Activated CD8-positive, alpha-beta T cell treated with anti-CD3 and anti-CD28 coated beads, Interleukin-2, amount 10 ng/mL, durations not matched to agents 7 days and 5 days (primary cell): ENCODE data around the gene MAGEH1. TPM values are rescaled to one million over a fixed set of nuclear protein-coding genes. Genes with fewer than 3 reads are reported as not detected.
"Not testable (repeated sequence)": the region's sequence is repeated elsewhere in the genome, so short reads cannot be mapped to it uniquely, and the experiment has no call there.

Source experiments
- ATAC-seq: fragments of 150-1000 bp; cut with Tn5 transposase; one replicate; pipeline ENCODE4 v1.10.0; 2021; ENCODE audit warnings: moderate library complexity
- CTCF ChIA-PET: fragments of 350-600 bp; sonication (Branson Sonifier 250); formaldehyde crosslinking; loops from one replicate; lab custom pipeline; 2021; ENCODE audit warnings: antibody characterized with exemption; lab: Charles Lee
- POLR2A ChIA-PET: fragments of 350-600 bp; sonication (Branson Sonifier 250); formaldehyde crosslinking; loops from one replicate; lab custom pipeline; 2021; ENCODE audit warnings: antibody characterized with exemption; lab: Charles Lee
- DNase-seq: peaks from one replicate; pipeline ENCODE4 v3.0.0-alpha.2; 2020
- H3K27ac Mint-ChIP-seq: one replicate; pipeline ENCODE4 v1.8.0; 2021; ENCODE audit warnings: mild to moderate bottlenecking, mixed read lengths
- H3K27me3 Mint-ChIP-seq: one replicate; pipeline ENCODE4 v1.8.0; 2021; ENCODE audit warnings: low read depth, mixed read lengths
- H3K36me3 Mint-ChIP-seq: one replicate; pipeline ENCODE4 v1.8.0; 2021; ENCODE audit warnings: low read depth, mixed read lengths
- H3K4me1 Mint-ChIP-seq: one replicate; pipeline ENCODE4 v1.8.0; 2021; ENCODE audit warnings: low read depth, mixed read lengths
- H3K4me3 Mint-ChIP-seq: one replicate; pipeline ENCODE4 v1.8.0; 2021; ENCODE audit warnings: mild to moderate bottlenecking, mixed read lengths
- H3K9me3 Mint-ChIP-seq: one replicate; pipeline ENCODE4 v1.8.0; 2022; ENCODE audit warnings: mixed read lengths; ENCODE audit not compliant: insufficient read depth
- total RNA-seq, 2 experiments: library from RNA; stranded (reverse); gene quantifications; one replicate each; pipeline ENCODE4 v1.2.3, GENCODE V29; 2021

The MAGEH1 gene
- total RNA-seq, 2 experiments from 2014 or later = 13.1 to 14.3 TPM

DNA sequence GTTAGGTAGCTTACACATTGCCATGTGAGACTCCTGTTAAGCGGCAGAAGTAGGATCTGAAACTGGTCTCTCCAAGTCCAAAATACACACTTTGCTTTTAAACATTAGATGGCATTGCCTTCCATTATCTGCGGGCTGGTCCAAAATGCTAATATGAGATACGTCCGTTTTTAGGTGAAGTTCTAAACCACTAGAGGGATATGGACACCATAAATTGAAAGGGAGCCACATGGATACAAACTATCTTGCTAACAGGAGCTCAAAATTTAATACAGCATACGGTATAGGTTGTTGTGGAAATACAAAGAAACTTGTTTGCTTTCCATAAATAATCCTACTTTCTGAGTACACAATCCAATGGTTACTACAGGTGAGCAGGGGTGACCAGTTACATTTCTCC, 13.9 kb downstream of the MAGEH1 start:
- CTCF ChIA-PET, ATAC-seq, H3K36me3 Mint-ChIP-seq, H3K9me3 Mint-ChIP-seq, DNase-seq, H3K27me3 Mint-ChIP-seq, POLR2A ChIA-PET, H3K4me1 Mint-ChIP-seq, H3K27ac Mint-ChIP-seq, H3K4me3 Mint-ChIP-seq: not testable (repeated sequence)

DNA sequence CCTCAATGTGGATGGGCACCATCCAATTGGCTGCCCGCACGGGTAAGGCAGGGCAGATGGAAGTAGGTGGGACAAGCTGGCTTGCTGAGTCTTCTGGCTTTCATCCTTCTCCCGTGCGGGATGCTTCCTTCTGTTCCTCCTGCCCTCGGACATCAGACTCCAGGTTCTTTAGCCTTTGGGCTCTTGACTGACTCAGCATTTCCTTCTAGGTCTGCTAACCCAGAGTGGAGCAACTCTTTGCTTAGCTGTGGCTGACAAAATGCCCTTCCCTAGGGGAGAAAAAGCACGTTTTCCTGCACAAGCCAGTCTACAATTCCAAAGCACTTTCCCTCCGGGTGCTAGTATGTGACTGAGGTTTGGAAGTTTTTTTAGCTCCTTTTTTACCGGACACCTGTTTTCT, 28.0 kb downstream of the MAGEH1 start:
- ATAC-seq, DNase-seq: not testable (repeated sequence)

DNA sequence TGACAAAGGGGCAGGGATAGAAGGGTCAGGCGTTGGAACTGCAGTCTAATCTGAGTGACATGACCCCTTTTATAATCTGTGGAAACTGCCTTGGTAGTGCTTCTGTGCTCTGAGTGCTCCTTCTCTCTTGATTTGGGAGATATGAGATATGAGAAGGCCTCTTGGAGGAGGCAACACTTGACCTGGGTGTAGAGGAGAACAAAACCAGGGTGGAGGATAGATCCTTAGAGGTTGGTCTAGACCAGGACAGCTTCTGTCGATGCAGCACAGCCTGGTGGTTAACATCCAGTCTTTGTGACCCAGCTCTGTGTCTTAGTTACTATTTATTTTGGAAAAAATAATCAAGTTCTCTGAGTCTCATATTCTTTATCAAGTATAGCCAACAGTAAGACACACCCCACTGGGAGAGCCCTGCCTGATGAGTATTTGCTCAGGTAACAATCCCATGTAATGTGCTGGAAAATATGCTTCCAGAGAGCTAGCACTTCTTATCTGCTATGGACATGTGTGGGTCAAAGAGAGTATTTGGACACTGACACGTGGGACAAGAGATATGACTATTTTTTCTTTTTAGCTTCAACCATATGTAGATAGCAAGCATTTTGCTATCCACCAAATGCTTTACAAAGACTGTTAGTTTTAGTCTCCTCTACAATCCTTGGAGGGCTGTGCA, 28.6 kb downstream of the MAGEH1 start:
- H3K36me3 Mint-ChIP-seq = no peaks in the 10 kb centered on the region
- ChIA-PET CTCF (no interaction called here), POLR2A (no interaction called here)
- no peak overlapping the region for H3K4me3 Mint-ChIP-seq
- no peaks in the 10 kb centered on the region for H3K4me1 Mint-ChIP-seq
- no peak overlapping the region for H3K27ac Mint-ChIP-seq
- no peaks in the 10 kb centered on the region for H3K27me3 Mint-ChIP-seq
- DNase-seq (no peak), ATAC-seq (no peak)
- H3K9me3 Mint-ChIP-seq = no peaks in the 10 kb centered on the region

More for the DNA sequence above, 28.0 kb downstream of the MAGEH1 start:
- H3K9me3 Mint-ChIP-seq, H3K27me3 Mint-ChIP-seq, POLR2A ChIA-PET, H3K4me1 Mint-ChIP-seq, H3K36me3 Mint-ChIP-seq, CTCF ChIA-PET, H3K4me3 Mint-ChIP-seq, H3K27ac Mint-ChIP-seq: not testable (repeated sequence)

DNA sequence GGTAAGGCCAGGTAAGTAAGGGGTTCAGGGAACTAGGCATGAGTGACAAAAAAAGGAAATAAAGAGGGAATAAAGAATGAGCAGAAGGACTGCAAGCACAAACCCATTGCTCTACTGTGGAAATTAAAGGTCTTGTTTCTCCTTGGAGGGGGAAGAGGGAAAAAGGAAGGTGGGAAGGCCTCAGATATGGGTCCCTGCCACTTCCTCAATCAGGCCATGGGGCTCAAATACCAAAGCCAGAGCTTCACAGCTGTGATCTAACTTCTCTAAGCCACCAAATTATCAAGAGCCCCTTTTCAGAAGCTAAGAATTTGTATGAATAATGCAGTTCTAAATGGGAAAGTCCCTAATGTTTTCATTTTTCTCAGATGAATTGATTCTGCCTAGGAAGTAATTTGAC, 33.0 kb downstream of the MAGEH1 start:
- DNase-seq (no peak), ATAC-seq (no peak)
- POLR2A ChIA-PET = no interaction called here
- Mint-ChIP-seq H3K4me1 (peaks cover 15% of the 10 kb centered on the region), H3K4me3 (no peak overlapping the region), H3K36me3 (peaks cover 2% of the 10 kb centered on the region), H3K9me3 (no peaks in the 10 kb centered on the region), H3K27ac (no peak overlapping the region), H3K27me3 (no peaks in the 10 kb centered on the region)
- CTCF ChIA-PET = no interaction called here

DNA sequence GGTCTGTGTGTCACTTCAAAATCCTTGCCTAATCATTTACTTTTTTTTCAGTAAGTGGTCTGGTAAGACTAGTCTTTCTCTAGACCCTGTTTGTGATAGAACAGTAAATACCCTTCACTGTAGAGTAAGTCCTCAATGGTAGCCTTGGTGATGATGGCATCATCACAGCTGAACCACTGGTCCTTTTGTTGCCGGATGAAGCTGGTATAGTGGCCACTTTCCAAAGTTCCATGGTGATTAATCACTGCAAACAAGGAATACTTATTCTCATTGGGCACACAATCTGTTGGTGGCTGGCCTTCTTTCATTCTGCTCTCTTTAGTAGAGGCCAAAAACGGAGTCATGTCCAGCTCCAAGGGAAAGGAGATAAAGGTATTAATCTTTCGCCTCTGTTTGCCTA, 34.8 kb downstream of the MAGEH1 start:
- no peak overlapping the region for H3K27ac Mint-ChIP-seq
- no peaks in the 10 kb centered on the region for H3K9me3 Mint-ChIP-seq
- ChIA-PET CTCF (no interaction called here), POLR2A (no interaction called here)
- ATAC-seq = no peak
- no peak for DNase-seq
- no peak overlapping the region for H3K4me3 Mint-ChIP-seq
- H3K36me3 Mint-ChIP-seq = peaks cover 2% of the 10 kb centered on the region
- no peaks in the 10 kb centered on the region for H3K27me3 Mint-ChIP-seq
- H3K4me1 Mint-ChIP-seq = peaks cover 19% of the 10 kb centered on the region

DNA sequence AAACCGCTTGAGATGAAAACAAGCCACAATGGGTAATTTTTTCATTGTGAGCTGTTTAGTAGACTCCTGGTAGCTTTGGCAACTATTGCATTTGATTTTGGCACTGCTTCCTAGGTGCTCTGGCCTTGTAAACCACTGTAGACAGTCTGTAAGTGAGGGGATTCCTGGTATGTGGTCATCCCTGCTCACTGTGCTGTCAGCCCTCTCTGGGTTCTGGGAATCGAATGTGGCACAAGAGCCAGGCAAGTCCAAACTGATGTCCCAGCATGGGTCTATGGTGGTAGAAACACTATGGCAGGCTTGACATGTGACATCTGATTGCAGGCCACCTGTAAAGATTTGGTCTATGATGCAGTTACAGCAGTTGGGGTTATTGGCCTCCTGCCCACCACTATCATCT, 35.2 kb downstream of the MAGEH1 start:
- Mint-ChIP-seq H3K27ac (no peak overlapping the region), H3K4me3 (no peak overlapping the region), H3K9me3 (no peaks in the 10 kb centered on the region), H3K27me3 (no peaks in the 10 kb centered on the region), H3K4me1 (peaks cover 19% of the 10 kb centered on the region), H3K36me3 (peaks cover 2% of the 10 kb centered on the region)
- ATAC-seq (no peak), DNase-seq (no peak)
- CTCF ChIA-PET = no interaction called here
- POLR2A ChIA-PET = no interaction called here

DNA sequence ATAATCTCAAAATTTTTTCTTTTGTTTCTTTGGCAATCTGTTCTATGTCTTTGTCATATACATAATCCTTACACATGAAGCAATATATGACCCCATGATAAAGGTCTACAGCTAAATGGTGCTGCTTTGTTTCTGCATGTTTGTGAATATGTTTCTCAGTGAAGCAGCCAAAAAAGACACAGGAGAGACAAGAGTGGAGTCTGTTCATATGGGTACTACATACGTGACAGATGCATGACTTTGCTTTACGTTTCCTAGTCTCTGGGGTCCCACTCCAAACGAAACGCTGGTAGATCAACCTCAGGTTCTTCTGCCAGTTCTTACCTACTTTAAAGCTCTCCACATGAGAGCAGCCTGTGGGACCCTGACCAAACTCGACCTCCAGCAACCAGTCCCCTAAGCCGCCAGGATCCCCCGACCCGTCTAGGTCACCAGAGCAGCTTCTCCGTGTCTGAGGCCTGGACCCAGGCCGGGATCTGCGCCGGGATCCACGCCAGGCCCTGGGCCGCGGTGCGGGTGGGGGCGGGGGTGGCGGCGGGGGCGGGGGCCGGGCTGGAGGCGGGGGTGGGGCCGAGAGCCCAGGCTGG, 36.2 kb downstream of the MAGEH1 start:
- no peaks in the 10 kb centered on the region for H3K9me3 Mint-ChIP-seq
- no peaks in the 10 kb centered on the region for H3K27me3 Mint-ChIP-seq
- H3K27ac Mint-ChIP-seq = peak overlapping the region; percentile 96
- peaks cover 2% of the 10 kb centered on the region for H3K36me3 Mint-ChIP-seq
- DNase-seq = no peak
- CTCF ChIA-PET = interaction anchor here (1.2 to 1.6 kb wide), 4 partner anchors 230 to 420 kb away, joined by 3 to 6 read pairs (median 4); partner anchors contain the start of gene RRAGB
- H3K4me1 Mint-ChIP-seq = peaks cover 19% of the 10 kb centered on the region
- POLR2A ChIA-PET = interaction anchor here (1.5 kb wide), 1 partner anchor 488 kb away, joined by 6 read pairs; the partner anchor contains the start of gene APEX2
- ATAC-seq = no peak
- peak overlapping the region; percentile 87 for H3K4me3 Mint-ChIP-seq

DNA sequence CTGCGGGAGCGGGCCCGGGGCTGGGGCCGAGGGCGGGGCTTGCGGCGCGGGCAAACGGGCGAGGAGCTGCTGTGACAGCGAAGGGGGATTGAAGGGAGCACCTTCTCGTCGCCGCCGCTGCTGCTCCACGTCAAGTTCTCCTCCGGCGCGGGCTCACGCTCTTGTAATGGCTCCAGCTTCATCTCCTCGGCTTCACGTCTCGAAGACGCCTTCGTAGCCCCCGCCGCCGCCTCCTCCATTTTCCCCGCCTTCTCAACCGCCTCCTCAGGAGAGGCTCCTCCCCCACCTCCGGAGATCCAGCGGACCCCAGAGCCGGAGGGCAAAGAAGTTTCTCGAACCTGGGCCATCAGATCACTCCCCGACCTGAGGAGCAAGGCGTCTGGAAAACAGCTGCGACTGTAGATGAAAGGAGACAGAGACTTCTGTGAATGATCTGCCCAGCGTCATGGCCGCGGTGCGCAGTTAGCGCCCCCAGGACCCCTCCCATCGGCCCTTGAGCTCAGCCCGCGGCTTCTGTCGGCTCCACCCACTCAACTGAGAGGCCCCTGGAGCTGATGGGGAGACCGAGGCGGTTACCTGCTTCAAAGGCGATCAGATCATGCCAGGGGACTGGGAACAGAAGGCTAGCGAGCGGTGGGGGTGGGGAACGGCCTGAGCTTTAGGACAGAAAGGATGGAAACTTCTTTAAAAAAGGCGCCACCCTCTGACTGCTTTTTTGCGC, 36.8 kb downstream of the MAGEH1 start:
- H3K36me3 Mint-ChIP-seq = peaks cover 2% of the 10 kb centered on the region

DNA sequence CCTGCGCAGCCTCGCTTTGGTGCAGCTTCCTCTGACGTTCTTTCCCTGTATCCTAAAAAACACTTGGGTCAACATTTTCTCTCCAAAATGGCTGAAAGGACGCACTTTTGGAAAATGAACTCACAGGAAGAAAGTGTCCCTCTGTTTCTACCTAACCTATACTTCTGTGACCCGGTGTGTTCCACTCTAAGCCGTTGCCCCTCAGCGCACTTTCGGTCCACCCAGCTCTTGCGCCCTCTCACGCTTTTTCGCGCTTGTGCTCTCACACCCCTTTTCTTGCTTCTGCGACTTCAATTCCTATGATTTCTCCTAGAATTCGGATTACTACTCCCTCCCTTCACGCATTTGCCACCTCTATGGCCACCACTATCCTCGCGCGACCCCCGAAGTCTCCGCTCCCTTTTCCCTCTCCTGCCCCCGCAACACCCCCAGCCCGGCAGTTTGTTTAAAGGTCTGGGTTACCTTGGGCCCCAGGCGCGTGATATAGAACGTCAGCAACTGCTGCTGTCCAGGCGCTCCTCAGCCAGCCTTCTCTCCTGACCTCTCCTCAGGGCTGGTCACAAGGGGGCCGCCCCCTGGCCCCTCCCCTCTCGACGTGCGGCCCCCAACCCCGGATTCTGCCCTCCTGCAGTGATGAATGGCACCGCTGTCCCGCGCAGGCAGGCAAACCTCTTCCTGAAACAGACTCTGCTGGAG, 37.5 kb downstream of the MAGEH1 start, which contains the start of gene USP51:
TSS of gene USP51 (minus strand) at position 535 of the 696 bp plus-strand sequence. CDS start 909 bp downstream, outside the sequence.
- DNase-seq (peak; percentile 49), ATAC-seq (peak; percentile 62)
- Mint-ChIP-seq H3K27ac (peak within 1 kb of the TSS; percentile 96), H3K27me3 (no peaks in the 10 kb centered on the region), H3K4me1 (peaks cover 19% of the 10 kb centered on the region), H3K4me3 (peak within 1 kb of the TSS; percentile 87), H3K9me3 (no peaks in the 10 kb centered on the region), H3K36me3 (peaks cover 2% of the 10 kb centered on the region)
- ChIA-PET CTCF (interaction anchor here (1.1 to 1.6 kb wide), 4 partner anchors 37 to 354 kb away, joined by 4 to 9 read pairs (median 6); partner anchors contain the start of genes MAGEH1 and RRAGB), POLR2A (interaction anchor here (0.7 to 1.5 kb wide), 6 partner anchors 38 to 850 kb away, joined by 3 to 11 read pairs (median 6); partner anchors contain the start of genes APEX2, MAGEH1 and RRAGB)

More for the DNA sequence above, 36.8 kb downstream of the MAGEH1 start:
- Mint-ChIP-seq H3K9me3 (no peaks in the 10 kb centered on the region), H3K4me1 (peaks cover 19% of the 10 kb centered on the region), H3K4me3 (peak overlapping the region; percentile 87), H3K27ac (peak overlapping the region; percentile 96), H3K27me3 (no peaks in the 10 kb centered on the region)
- CTCF ChIA-PET = interaction anchor here (1.1 to 1.6 kb wide), 5 partner anchors 36 to 419 kb away, joined by 3 to 9 read pairs (median 5); partner anchors contain the start of genes MAGEH1 and RRAGB
- POLR2A ChIA-PET = interaction anchor here (0.7 to 1.5 kb wide), 6 partner anchors 37 to 849 kb away, joined by 3 to 11 read pairs (median 6); partner anchors contain the start of genes APEX2, MAGEH1 and RRAGB
- DNase-seq (peak; percentile 73), ATAC-seq (peak; percentile 85)

DNA sequence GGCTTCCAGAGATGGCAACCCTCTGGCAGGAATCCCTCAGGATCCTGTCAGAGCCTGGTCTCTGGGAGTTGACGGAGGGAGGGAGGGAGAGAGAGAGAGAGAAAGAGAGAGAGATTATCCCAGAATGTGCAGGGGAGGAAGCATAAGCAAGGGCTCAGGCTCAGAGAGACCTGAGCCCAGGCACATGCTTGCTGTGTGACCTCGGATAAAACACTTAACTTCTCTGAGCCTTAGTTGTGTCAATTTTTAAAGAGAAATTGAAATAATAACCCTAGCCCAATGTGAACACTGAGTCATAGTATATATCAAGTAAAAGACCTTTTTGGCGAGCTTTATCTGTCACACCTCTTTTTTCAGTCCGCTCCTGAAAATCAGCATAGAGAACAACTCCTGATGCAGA, 38.2 kb downstream of the MAGEH1 start:
- CTCF ChIA-PET = no interaction called here

DNA sequence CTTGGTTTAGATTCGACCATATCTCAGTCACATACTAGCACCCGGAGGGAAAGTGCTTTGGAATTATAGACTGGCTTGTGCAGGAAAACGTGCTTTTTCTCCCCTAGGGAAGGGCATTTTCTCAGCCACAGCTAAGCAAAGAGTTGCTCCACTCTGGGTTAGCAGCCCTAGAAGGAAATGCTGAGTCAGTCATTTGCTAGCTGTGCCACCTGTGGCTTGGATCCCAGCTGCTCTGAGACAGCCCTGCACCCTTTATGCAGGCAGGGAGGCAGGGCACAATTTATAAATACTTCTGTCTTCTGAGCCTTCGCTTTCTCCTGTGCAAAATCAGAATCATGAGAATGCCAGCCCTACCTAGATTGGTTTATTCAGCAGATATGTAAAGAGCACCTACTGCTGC, 39.0 kb downstream of the MAGEH1 start:
- no peak overlapping the region for H3K27ac Mint-ChIP-seq
- peaks cover 19% of the 10 kb centered on the region for H3K4me1 Mint-ChIP-seq
- POLR2A ChIA-PET = no interaction called here
- H3K4me3 Mint-ChIP-seq = no peak overlapping the region
- no peaks in the 10 kb centered on the region for H3K27me3 Mint-ChIP-seq
- H3K9me3 Mint-ChIP-seq = no peaks in the 10 kb centered on the region
- CTCF ChIA-PET = no interaction called here
- ATAC-seq (no peak), DNase-seq (no peak)
- peaks cover 2% of the 10 kb centered on the region for H3K36me3 Mint-ChIP-seq

More for the DNA sequence above, 38.2 kb downstream of the MAGEH1 start:
- Mint-ChIP-seq H3K27ac (peak overlapping the region; percentile 96), H3K9me3 (no peaks in the 10 kb centered on the region), H3K36me3 (peaks cover 2% of the 10 kb centered on the region), H3K4me3 (peak overlapping the region; percentile 87), H3K4me1 (peaks cover 19% of the 10 kb centered on the region), H3K27me3 (no peaks in the 10 kb centered on the region)
- POLR2A ChIA-PET = no interaction called here
- ATAC-seq (no peak), DNase-seq (no peak)
